C1 segment of cervical spinal cord (tissue), 14 donors: Measurements from ENCODE around the gene DNASE2.

ENCODE experiments used
- DNase-seq, 14 donors: peaks; one replicate each; lab custom pipeline; 2025; lab: John Stamatoyannopoulos, UW

The DNASE2 gene

DNA sequence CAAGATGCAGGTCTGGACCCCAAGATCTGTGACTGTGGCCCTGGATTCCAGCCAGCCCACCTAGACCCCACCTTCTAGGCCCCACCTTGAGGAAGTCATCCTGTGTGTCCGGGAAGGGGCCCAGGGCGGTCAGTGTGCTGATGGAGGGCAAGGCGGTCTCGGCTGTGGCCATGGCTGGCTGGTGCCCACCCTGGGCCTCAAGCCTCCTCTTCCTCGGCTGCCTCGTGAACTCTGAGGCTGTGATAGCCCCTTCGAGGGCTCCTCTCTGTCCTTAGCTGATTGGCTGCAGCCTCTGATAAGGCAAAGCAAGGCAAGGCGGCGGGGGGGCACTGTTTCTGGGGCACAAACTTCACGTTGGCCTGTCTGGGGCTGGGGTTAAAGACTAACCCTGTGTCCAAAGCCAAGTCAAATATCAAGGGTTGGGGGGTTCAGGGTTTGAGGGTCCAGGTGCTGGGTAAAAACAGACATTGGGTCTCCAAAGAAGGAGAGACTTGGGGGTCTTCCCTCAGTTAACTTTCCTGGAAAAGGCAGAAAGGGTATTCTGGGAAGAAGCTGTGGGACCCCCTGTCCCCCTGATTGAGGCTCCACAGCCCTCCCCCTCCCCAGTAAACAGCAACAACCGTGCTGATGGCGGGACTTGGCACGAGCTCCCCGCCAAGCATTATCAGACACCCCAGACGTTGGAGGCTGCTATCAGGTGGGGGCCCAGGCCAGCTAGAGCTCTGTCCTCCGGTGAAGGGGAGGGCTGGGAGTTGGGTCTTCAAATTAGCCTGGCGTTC, 5.9 kb upstream of the DNASE2 start, which contains the start of gene KLF1:
Gene KLF1, minus strand, starts transcription at position 233 of the 779 bp plus-strand sequence. Its CDS starts 61 bp downstream, at position 172.
- DNase-seq = no peak

DNA sequence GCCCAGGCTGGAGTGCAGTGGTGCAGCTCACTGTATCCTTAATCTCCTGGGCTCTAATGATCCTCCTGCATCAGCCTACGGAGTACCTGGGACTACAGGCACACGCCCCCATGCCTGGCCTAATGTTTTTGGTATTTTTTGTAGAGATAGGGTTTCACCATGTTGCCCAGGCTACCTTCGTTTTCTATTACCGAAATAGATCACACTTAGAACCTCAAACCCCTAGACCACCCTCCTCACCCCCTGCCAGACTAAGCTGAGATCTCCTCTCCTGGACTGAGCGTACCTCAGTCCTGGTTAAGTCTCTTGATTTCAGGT, 5.4 kb upstream of the DNASE2 start:
- DNase-seq = no peak

DNA sequence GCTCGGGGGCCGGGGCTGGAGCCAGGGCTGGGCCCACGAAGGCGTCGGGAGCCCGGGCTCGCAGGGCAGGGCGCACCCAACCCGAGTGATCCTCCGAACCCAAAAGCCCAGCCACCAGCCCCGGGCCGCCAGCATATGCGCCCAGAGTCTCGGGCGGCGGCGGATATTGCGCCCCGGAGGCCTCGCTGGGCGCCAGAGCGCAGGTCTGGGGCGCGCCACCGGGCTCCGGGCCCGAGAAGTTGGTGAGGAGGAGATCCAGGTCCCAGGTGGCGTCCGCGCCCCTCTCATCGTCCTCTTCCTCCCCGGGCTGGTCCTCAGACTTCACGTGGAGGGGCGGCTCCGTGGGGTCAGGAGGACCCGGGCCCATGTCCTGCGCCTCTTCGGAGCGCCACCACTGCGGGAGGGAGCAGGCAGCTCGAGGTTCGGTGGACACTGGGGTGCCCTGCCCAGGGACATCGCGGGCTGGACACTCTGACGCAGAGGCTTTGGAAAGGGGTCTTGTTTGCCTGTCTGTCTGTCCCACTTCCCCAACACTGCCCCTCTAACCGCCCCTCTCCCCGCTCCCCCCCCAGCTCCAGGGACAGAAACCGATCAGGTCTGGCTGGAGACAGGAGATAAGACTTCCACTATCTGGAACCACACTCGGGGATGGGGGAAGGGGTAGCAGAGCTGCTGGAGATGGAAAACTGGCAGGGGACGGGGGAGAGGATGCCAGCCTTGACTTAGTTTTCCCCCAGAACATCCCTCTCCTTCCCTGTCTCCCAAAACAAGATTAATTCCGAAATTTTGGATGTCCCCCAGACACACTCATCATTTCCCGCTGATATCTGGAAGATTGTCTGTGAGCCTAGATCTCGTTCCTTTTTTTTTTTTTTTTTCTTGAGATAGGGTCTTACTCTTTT, 4.8 kb upstream of the DNASE2 start:
- peak in 1 of 14 donors; percentile 25 for DNase-seq

DNA sequence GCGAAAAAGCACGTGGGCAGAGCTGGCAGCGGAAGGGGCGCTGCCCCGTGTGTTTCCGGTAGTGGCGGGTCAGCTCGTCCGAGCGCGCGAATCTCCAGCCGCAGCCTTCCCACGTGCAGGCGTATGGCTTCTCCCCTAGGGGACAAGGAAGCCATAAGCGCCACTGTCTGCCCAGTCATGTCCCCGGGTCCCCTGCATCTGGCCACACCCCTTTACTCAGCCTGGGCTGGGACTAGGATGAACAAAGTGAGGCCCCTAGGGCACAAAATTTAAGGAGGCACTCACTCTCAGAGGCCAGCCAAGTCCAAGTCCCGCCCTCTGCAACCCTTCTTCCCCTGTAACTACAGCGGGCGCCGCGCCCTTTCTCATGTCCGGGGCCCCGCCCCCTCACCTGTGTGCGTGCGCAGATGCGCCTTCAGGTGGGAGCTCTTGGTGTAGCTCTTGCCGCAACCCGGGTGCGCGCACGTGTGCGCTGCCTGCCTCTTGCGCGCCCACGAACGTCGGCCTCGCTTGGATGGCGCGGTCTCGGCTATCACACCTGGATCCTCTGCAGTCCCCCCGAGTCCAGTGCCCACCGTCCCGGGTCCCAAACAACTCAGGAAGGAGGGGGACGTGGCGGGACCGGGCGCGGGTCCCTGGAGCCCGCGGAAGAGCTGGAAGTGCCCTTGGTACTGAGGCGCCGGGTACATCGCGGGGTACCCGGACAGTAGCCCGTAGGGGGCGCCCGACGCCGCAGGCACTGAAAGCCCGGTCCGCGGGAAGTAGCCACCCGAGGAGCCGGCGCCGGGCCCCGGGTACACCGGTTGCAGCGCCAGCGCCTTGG, 3.9 kb upstream of the DNASE2 start:
- peak in 10 of 14 donors; percentile 2 to 66 (median 16) for DNase-seq

DNA sequence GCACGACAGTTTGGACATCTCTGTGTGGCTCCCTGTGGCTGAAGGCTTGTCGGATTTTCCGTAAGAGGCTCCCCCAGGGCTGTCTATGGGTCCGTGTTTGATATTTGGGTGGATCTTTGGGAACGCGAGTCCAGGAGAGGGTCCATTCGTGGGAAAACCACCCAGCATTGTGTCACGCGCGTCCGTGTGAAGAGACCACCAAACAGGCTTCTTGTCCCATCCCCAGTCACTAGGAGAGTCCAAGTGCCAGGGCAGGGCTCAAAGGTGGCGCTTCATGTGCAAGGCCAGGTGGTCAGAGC, 3.3 kb upstream of the DNASE2 start:
- no peak for DNase-seq

DNA sequence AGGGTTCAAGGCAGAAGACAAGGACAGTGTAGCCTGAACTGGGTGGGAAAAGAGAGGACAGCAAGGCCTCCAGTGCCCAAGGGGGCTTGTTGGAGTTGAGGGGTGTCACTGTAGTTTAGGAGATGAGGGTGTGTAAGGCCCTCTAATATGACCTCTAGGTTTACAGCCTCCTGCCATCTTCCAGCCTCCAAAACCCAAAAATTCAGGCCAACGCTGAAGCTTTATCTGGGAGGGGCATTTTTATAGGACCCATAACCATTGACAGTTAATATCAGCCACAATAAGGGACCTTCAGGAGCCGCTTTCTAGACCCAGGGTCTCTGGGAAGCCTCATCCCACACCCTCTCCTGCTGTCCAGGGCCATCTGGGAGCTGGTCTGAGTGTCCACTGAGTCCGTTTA, 3.0 kb upstream of the DNASE2 start:
- DNase-seq = no peak

DNA sequence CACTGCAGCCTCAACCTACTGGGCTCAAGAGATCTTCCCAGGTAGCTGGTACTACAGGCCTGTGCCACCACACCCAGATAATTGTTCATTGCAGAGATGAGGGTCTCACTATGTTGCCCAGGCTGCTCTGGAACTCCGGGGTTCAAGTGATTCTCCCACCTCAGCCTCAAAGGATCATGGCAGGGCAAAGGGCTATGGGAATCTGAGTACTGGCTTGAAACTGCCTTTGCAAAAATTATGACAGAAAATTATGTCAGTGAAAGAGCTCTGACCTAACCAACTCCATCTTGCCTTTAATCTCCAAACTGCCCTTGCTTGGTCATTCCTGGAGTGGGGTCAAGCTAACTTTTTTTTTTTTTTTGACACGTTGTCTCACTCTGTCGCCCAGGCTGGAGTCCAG, 1.3 kb upstream of the DNASE2 start:
- DNase-seq = no peak

DNA sequence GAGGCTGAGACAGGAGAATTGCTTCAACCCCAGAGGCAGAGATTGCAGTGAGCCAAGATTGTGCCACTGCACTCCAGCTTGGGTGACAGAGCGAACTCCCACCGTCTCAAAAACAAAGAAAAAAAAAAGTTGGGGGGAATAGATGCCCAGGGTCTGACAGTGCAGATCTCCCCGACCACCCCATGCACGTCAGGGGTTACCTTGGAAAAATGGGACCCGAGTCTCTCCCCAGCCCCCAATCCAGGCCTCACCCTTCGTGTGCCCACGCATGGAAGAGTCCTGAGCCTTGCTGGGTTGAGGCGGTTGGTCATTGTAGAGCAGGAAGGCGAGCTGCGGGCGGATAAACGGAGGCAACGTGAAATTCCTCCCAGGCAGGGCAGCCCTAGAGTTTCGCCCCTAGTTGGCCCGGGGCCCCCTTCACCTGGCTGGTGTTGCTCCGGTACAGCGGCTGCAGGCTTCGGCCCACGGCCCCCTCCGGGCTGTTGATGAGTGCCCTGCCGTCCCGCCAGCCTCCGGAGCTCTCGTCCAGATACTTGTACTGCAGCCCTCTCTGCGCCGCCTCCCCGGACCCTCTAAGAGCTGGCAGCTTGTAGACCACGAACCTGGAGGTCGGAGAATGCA, 588 bp downstream of the DNASE2 start:
- DNase-seq = peak in 7 of 14 donors; percentile 33 to 66 (median 48)

DNA sequence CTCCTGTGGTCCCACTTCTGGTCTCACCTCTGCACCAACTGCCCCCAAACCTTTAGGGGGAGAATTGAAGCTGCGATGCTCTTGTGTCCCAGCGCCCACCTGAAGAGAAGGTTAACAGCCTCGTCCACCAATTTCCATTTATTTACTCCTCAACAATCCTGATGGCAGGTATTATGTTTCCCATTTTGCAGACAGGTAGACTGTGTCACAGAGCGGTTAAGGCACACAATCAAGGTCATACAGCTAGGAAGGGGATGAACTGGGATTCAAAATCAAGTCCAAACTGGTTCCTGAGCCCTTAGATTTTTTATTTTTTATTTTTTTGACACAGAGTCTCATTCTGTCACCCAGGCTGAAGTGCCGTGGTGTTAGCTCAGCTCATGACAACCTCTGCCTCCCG, 6.2 kb downstream of the DNASE2 start:
- no peak for DNase-seq

DNA sequence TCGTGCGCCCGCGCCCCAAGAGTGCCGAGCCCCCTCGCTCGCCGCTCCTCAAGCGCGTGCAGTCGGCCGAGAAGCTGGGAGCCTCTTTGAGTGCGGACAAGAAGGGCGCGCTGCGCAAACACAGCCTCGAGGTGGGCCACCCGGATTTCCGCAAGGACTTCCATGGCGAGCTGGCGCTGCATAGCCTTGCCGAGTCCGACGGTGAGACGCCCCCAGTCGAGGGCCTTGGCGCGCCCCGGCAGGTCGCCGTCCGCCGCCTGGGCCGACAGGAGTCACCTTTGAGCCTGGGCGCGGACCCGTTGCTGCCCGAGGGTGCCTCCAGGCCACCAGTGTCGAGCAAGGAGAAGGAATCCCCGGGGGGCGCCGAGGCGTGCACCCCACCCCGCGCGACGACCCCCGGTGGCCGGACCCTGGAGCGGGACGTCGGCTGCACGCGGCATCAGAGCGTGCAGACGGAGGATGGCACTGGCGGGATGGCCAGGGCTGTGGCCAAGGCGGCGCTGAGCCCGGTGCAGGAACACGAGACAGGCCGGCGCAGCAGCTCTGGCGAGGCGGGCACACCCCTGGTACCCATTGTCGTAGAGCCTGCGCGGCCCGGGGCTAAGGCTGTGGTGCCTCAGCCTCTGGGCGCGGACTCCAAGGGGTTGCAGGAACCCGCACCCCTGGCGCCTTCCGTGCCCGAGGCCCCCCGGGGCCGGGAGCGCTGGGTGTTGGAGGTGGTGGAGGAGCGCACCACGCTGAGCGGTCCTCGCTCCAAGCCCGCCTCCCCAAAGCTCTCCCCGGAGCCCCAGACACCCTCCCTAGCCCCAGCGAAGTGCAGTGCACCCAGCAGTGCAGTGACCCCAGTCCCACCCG, 7.1 kb downstream of the DNASE2 start:
- no peak for DNase-seq

DNA sequence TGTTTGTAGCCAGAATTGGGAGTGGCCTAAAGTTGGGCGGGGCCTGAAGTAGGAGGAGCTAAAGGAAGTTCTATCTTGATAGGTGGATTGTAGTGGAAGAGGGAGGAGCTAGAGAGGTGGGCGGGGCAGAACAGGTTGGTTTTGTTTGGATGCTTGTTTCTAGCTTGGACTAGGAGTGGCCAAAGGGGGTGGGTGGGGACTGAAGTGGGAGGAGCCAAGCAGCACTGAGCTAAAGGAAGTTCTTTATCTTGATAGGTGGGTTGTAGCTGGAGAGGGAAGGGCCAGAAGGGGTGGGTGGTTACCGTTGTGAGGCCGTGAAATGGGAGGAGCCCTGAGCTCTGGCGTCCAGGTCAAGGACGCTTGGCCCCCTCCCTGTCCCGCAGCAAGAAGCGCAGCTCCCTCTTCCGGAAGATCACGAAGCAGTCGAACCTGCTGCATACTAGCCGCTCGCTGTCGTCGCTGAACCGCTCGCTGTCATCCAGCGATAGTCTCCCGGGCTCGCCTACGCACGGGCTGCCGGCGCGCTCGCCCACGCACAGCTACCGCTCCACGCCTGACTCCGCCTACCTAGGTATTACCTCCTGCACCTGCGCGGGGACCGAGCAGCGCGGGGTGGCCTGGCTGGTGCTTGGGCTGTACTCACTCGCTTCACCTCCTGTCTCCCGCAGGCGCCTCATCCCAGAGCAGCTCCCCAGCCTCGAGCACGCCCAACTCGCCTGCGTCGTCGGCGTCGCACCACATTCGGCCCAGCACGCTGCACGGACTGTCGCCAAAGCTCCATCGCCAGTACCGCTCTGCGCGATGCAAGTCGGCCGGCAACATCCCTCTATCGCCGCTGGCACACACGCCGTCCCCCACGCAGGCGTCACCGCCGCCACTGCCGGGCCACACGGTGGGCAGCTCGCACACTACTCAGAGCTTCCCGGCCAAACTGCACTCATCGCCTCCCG, 8.0 kb downstream of the DNASE2 start:
- DNase-seq = no peak

DNA sequence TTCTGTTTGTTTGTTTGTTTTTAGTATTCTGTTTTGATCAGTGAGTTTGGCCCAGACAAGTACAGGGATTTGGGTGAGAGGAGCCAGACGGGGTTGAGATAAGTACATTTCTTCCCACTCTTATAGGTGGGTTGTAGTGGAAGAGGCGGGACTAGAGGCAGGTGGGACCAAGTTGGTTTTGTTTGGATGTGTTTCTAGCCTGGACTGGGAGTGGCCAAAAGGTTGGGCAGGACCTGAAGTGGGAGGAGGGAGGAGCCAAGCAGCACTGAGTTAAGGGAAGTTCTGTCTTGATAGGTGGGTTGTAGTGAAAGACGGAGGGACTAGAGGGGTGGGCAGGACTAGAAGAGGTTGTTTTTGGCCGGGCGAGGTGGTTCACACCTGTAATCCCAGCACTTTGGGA, 9.0 kb downstream of the DNASE2 start:
- DNase-seq = no peak

DNA sequence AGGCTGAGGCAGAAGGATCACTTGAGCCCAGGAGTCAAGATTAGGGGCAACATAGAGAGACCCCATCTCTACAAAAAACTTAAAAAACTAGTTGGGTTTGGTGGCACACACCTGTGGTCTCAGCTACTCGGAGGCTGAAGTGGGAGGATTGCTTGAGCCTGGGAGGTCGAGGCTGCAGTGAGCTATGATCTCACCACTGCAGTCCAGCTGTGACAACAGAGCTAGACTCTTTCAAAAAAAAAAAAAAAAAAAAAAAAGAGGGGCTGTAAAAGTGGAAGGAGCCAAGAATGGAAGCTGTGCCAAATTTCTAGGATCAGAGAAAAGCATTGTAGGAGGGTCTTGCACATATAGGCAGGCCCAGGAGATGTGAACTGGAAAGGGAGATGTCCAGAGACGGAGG, 9.6 kb downstream of the DNASE2 start:
- DNase-seq = no peak

DNA sequence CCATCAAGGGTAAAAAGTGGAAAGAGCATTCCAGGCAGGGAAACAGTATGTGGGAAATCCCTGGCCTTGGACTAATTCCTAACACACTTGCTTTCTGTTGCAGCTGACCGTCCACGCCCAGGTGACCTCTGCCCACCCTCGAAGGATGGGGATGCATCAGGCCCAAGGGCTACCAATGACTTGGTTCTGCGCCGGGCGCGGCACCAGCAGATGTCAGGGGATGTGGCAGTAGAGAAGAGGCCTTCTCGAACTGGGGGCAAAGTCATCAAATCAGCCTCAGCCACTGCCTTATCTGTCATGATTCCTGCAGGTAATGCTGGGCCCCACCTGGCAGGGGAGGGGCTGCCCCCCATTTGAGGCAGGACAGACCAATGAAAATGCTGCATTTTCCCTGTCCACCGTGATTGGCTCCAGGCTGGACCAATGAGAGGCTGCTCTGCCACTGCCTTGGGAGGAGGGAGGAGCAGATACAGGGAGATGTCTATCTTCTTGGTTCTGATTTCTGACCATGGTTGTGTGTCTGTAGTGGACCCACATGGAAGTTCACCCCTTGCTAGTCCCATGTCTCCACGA, 12.6 kb downstream of the DNASE2 start:
- no peak for DNase-seq

DNA sequence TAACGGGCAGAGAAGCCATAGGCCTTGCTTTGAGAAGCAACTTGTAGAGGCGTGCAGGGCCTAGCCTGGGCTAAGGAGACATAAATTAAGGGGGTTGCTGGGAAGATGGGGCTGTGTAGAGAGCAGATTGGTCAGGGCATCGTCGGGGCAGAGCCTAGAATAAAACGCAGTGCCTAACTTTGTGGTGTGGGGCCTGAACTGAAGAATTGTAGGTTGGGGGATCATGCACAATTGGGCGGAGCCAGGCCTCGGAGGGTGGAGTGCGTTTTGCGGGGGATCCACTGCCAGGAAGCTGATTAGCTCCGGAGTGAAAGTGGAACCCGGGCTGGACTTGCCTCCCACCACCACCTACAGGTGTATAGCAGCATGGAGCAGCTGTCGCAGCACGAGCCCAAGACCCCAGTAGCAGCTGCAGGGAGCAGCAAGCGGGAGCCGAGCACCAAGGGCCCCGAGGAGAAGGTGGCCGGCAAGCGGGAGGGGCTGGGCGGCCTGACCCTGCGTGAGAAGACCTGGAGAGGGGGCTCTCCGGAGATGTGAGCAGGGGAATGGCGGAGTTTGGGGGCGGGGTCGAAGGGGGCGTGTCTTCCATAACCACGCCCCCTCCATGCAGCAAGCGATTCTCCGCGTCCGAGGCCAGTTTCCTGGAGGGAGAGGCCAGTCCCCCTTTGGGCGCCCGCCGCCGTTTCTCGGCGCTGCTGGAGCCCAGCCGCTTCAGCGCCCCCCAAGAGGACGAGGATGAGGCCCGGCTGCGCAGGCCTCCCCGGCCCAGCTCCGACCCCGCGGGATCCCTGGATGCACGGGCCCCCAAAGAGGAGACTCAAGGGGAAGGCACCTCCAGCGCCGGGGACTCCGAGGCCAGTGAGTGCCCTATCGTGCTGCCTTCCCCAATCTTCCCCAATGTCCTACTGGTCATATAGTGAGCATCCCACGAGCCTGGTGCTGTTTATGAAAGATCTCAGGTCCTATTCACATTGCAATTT, 13.8 kb downstream of the DNASE2 start:
- peak in 1 of 14 donors; percentile 2 for DNase-seq

DNA sequence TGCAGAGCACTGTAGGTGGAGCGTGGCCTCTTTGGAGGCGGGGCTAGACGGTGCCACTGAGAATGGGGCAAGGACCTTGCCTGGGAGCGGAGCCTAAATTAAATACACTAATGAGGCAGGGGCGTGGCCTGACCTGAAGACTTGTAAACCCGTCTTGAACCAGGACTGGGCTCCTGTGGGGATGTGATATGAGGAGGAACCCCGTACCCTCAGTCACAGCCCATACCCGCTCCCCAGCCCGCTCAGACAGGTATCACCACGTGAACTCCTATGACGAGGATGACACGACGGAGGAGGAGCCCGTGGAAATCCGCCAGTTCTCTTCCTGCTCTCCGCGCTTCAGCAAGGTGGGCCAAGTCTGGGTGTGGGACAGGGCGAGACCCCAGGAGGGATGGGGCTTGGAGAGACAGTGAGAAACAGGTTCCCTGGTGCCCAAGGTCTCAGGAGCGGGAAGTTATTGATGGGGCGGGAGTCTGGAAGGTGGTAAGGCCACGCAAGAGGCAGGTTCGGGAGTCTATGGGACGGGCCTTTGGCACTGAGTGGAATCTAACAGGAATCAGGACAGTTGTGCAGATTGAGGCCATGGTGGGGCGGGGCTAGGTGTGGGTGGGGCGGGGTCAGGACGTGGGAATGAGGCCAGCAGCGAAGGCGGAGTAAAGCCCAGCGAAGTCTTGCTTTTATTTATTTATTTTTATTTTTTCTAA, 14.7 kb downstream of the DNASE2 start:
- no peak for DNase-seq

DNA sequence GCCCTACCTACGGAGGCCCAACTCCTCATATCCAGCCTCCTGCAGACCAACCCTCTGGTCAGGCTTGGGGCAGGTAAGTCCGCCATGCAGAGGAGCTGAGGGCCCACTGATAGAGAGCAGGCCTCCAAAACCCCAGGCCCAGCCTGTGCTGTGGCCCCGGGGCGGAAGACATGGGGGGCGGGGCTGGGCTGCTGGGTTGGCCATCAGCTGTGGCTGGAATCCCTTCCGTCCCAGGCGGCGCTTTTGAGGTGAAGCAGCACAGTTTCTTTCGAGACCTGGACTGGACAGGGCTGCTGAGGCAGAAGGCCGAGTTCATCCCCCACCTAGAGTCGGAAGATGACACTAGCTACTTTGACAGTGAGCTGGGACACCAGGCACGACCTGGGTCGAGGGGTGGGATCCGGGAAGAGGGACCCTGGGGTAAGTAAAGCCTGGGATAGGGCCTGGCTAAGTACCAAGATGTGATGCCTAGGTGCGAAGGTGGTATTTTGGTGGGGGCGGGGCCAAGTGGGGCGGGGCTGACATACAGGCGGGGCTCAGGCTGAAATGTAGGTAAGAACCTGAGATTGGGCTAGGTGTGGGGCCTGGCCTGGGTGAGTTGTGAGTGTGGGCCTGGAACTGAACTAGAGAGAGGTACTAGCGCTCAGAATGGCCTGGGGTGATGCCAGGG, 15.4 kb downstream of the DNASE2 start:
- DNase-seq = no peak
